GM12891 (cell line): ENCODE data around the gene CEP192.

Source experiments
- PAX5 ChIP-seq: IDR thresholded peaks from 2 replicates; pipeline ENCODE4 v1.6.1; 2011; ENCODE audit warnings: low read length, moderate library complexity, mild to moderate bottlenecking; ENCODE audit not compliant: insufficient read depth, severe bottlenecking
- POLR2A ChIP-seq: IDR thresholded peaks from 2 replicates; pipeline ENCODE4 v1.6.1; 2011; ENCODE audit warnings: low read depth, low read length, control low read depth
- POLR2AphosphoS5 ChIP-seq: IDR thresholded peaks from 2 replicates; pipeline ENCODE4 v1.6.1; 2011; ENCODE audit warnings: low read depth, low read length, control low read depth
- POU2F2 ChIP-seq: IDR thresholded peaks from 2 replicates; pipeline ENCODE4 v1.6.1; 2011; ENCODE audit warnings: low read depth, mild to moderate bottlenecking, control low read depth, low read length, moderate library complexity
- SPI1 ChIP-seq: IDR thresholded peaks from 2 replicates; pipeline ENCODE4 v1.6.1; 2011; ENCODE audit warnings: low read depth, low read length, control low read depth
- TAF1 ChIP-seq: IDR thresholded peaks from 2 replicates; pipeline ENCODE4 v1.6.1; 2011; ENCODE audit warnings: low read depth, low read length, control low read depth

DNA sequence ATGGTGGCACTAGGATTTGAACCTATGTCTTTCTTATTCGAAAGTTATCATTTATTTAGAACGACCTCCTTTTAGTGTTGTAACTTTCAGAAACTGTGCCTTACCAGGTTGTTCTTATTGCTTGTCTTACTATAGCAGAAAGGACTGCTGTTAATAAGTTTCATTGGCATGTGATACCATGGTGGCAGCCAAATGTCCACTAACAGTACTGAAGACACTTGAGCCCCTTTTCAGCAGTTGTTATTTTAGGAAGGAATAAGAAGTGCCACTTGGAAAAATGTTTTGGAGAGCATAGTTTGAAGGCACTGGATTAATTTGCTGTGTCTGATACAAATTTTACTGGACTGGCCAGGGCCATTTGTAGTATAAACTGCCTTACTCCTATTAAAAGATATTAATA, 37.7 kb downstream of the CEP192 start:
- no peak for TF ChIP-seq TAF1
- no peak for TF ChIP-seq POLR2A
- TF ChIP-seq POLR2AphosphoS5, result no peak
- no peak for TF ChIP-seq POU2F2
- TF ChIP-seq SPI1, result no peak
- no peak for TF ChIP-seq PAX5
